Stimulated activated naive B cell treated with anti-CD40 and anti-IgM and Interleukin-4, amounts not matched to agents 10 μg/mL and 1 μg/mL and 100 μg/mL, for 72 hours (primary cell): ENCODE results near the gene KREMEN2.

Experiments
- ATAC-seq, 2 donors: fragments of 150-1000 bp; cut with Tn5 transposase; replicated peaks; 2 replicates each; pipeline ENCODE4 v1.10.0; 2021; ENCODE audit warnings: moderate library complexity in 1 of 2
- DNase-seq: peaks from one replicate; pipeline ENCODE4 v3.0.0; 2021
- H3K27ac Mint-ChIP-seq: one replicate; pipeline ENCODE4 v1.8.0; 2022; ENCODE audit warnings: mild to moderate bottlenecking, mixed read lengths
- H3K27me3 Mint-ChIP-seq, 2 donors: one replicate each; pipeline ENCODE4 v1.8.0; 2022; ENCODE audit warnings: mixed read lengths in 2 of 2
- H3K36me3 Mint-ChIP-seq, 2 donors: one replicate each; pipeline ENCODE4 v1.8.0; 2022; ENCODE audit warnings: mixed read lengths in 2 of 2, mild to moderate bottlenecking in 1 of 2
- H3K4me1 Mint-ChIP-seq, 2 donors: one replicate each; pipeline ENCODE4 v1.8.0; 2022; ENCODE audit warnings: mixed read lengths in 2 of 2, mild to moderate bottlenecking in 1 of 2
- H3K4me3 Mint-ChIP-seq, 2 donors: one replicate each; pipeline ENCODE4 v1.8.0; 2022; ENCODE audit warnings: mild to moderate bottlenecking in 2 of 2, mixed read lengths in 2 of 2, moderate library complexity in 1 of 2
- H3K9me3 Mint-ChIP-seq, 2 donors: one replicate each; pipeline ENCODE4 v1.8.0; 2022; ENCODE audit warnings: mixed read lengths in 2 of 2, mild to moderate bottlenecking in 1 of 2

KREMEN2 gene

DNA sequence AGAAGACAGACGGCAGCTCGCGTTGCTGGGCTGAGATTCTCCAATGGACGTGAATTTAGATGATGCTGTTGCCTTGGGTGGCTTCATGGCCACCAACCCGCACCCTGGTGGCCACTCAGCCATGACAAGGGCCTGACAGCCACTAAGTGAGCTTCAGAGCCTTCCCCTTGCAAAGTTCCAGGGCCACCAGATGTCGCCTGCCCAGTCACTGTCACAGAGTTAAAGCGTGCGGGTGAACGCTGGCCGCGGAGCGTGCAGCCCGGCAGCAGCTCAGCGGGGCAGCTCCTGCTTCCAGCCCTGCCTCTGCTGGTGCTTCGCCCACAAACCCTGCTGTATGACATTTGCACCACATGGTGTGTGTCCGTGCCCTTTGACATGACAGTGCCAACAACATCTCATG, 13.3 kb upstream of the KREMEN2 start:
- H3K4me3 Mint-ChIP-seq, result no peak overlapping the region
- no peaks in the 10 kb centered on the region for H3K9me3 Mint-ChIP-seq
- H3K27me3 Mint-ChIP-seq, result peaks cover 5 to 15% of the 10 kb centered on the region in 2 donors
- peak overlapping the region; percentile 37 for H3K27ac Mint-ChIP-seq
- peaks cover under 1 to 14% of the 10 kb centered on the region in 2 donors for H3K4me1 Mint-ChIP-seq
- no peak for DNase-seq
- H3K36me3 Mint-ChIP-seq, result peaks cover 12 to 21% of the 10 kb centered on the region in 2 donors
- ATAC-seq, result peak in 1 of 2 donors; percentile 26

DNA sequence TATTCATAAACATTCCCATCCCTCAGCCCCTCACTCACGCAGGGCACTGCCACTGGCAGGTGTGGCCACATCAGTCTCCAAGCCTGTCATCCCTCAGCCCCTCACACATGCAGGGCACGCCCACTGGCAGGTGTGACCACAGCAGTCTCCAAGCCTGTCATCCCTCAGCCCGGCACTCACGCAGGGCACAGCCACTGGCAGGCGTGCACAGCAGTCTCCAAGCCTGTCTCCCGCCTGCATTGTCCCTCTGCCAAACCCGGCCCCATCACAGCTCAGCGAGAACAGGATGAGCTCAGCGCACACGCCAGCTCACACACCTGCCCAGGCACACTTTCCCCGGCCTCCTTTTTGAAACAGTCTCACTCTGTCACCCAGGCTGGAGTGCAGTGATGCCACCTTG, 11.4 kb upstream of the KREMEN2 start:
- Mint-ChIP-seq H3K27me3 (peaks cover 14 to 31% of the 10 kb centered on the region in 2 donors), H3K4me3 (no peak overlapping the region), H3K9me3 (no peaks in the 10 kb centered on the region), H3K36me3 (peaks cover 6 to 12% of the 10 kb centered on the region in 2 donors), H3K27ac (peak overlapping the region; percentile 47), H3K4me1 (peaks cover 8 to 17% of the 10 kb centered on the region in 2 donors)
- ATAC-seq (peak in 1 of 2 donors; percentile 20), DNase-seq (no peak)

DNA sequence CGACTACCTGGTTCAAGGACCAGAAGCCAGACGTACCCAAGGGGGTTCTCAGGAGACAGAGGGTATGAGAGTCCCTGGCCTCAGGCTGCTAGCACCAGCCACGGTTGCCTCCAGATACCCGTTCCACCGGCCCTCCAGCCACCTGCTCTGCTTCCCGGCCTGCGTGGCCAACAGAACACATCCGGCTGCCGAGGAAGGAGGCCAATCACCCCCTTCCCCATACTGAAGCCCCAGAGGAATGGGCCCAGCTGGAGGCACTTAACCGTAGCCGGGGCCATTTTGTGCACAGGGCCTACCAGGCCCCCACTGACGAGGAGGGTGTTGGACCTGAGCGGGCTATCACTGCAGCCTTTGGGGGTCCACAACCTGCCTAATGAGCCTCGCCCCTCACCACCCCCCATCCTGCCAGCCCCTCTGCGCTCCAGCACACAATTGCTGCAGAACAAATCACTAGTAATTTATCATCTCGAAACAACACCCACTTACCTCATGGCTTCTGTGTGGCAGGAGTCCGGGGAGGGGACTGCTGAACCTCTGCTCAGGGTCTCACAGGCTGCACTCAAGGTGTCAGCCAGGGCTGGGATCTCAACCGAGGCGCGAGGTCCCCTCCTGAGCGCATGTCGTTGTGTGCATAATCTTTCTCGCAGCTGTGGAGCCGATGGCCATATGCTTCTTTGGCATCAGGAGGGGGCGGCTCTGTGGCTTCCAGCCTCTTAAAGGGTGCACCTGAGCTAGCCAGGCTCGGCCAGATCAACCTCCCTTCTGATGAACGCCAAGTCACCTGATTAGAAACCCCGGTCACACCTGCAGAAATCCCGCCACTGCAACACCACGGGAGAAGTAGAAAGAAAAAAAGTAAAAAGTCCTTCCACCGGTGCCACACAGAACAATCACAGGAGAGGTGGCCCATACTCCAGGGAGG, 10.1 kb upstream of the KREMEN2 start:
- peak in 1 of 2 donors; percentile 43 for ATAC-seq
- DNase-seq, result no peak
- H3K36me3 Mint-ChIP-seq, result peaks cover 2 to 8% of the 10 kb centered on the region in 2 donors
- H3K27me3 Mint-ChIP-seq, result peaks cover 14 to 31% of the 10 kb centered on the region in 2 donors
- no peak overlapping the region for H3K4me3 Mint-ChIP-seq
- H3K4me1 Mint-ChIP-seq, result peaks cover 8 to 15% of the 10 kb centered on the region in 2 donors
- H3K27ac Mint-ChIP-seq, result no peak overlapping the region
- H3K9me3 Mint-ChIP-seq, result no peaks in the 10 kb centered on the region

DNA sequence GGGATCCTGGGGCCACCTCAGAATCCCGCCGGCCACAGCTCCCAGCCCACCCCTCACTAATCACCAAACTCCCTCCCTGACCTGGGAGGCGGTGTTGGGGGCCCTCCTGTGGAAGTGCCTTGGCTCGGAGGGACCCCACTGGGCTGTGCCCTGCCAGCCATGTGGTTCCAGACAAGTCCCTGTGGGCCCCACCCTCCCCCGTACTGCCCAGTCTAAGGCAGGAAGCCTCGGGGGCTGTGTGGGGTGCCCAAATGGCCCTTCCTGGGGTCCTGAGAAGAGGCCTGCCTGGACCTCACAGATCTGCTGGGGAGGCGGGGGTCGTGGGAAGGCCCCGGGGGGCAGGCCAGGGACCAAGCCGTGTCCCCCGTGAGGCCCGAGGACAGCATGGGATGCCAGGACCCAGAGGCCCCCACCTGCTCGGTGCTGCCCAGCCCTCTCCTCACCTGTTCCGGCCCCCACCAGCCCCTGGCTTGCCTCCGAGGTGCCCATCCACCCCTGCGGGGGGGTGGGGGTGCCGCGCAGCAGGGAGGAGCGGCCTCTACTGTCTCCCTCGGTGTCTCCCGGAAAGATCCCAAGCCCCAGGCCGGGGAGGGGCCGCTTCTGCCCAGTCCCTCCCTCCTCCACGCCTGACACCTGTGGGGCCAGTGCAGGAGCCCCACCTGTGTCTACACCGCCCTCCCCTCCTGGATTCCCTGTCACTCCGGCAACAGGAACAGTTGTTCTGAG, 9.3 kb upstream of the KREMEN2 start:
- Mint-ChIP-seq H3K36me3 (peaks cover 0 to under 1% of the 10 kb centered on the region in 2 donors), H3K27me3 (peaks cover 14 to 32% of the 10 kb centered on the region in 2 donors), H3K4me3 (no peak overlapping the region), H3K27ac (no peak overlapping the region), H3K4me1 (peaks cover 8 to 15% of the 10 kb centered on the region in 2 donors), H3K9me3 (no peaks in the 10 kb centered on the region)
- DNase-seq (no peak), ATAC-seq (no peak)

DNA sequence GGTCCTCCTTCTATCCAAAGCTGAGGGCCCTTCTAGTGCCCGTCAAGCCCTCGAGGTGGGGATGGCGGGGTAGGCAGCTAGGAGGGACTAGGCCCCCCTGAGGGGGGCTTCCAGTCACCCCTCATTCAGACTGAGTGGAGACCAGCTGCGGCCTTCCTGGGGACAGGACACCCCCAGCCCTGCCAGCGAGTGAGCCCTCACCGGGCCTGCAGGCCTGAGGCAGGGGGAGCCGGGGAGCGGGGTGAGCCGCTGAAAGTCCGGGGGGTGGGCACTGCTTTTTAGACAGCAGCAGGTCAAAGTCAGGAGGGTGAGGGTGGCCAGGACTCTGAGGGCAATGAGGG, 8.7 kb upstream of the KREMEN2 start:
- ATAC-seq, result no peak
- no peaks in the 10 kb centered on the region for H3K9me3 Mint-ChIP-seq
- H3K36me3 Mint-ChIP-seq, result no peaks in the 10 kb centered on the region
- H3K27ac Mint-ChIP-seq, result no peak overlapping the region
- peaks cover 19 to 36% of the 10 kb centered on the region in 2 donors for H3K27me3 Mint-ChIP-seq
- no peak for DNase-seq
- H3K4me3 Mint-ChIP-seq, result no peak overlapping the region
- peaks cover 8 to 15% of the 10 kb centered on the region in 2 donors for H3K4me1 Mint-ChIP-seq

DNA sequence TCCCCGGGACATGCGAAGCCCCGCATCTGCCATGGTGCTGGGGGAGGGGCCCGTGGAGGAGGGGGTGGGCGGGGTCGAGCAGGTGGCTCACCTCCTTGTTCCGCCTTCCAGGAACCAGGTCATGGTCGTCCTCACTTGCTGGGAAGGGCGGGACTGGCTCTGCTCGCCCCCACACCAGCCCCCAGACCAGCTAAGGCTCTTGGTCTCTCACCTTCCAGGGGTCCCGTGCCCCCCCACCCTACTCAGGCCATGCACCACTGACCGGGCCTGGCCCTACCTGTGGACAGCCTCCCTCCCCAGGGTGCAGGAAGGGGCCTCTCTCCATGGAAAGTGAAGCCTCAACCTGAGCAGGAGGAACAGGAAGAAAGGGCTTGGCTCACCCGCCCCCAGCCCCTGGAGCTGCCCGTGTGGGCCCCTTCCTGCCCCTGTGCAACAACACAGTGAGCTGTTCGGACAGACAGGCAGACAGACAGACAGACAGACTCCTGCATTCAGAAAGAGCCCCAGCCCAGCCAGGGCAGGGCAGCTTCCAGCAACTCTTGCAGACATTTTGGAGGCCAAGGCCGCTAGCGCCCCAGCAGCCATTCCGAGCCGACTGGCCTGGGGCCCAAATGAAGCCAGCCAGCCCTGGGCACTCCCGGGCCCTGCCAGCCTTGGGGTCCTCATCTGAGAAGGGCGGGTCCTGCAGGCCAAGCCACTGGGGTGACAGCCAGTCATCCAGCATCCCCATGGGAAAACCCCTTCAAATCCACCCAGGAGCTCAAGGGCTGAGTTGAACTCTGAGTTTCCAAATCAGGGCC, 8.1 kb upstream of the KREMEN2 start:
- Mint-ChIP-seq H3K27ac (no peak overlapping the region), H3K4me1 (peaks cover 8 to 12% of the 10 kb centered on the region in 2 donors), H3K9me3 (no peaks in the 10 kb centered on the region), H3K27me3 (peaks cover 19 to 36% of the 10 kb centered on the region in 2 donors), H3K4me3 (no peak overlapping the region), H3K36me3 (no peaks in the 10 kb centered on the region)
- ATAC-seq, result peak in 1 of 2 donors; percentile 51
- DNase-seq, result no peak

DNA sequence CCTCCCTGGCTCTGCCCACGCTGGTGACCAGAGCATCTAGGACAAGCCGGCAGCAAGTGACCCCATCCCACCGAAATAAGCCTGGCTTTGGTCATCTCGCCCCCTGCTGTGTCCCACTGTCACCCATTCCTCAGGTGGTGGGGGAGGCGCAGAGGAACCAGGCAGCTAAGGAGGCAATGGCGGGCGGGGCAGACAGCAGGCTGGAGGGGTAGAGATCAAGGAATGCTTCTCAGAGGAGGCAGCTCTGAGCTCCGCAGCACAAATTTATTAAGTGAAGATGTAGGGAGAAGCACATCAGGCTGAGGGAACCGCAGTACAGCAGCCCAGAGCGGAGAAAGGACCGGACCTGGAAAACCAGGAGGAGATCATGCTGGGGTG, 7.5 kb upstream of the KREMEN2 start:
- Mint-ChIP-seq H3K4me3 (no peak overlapping the region), H3K4me1 (peaks cover 8 to 12% of the 10 kb centered on the region in 2 donors), H3K27me3 (peaks cover 20 to 36% of the 10 kb centered on the region in 2 donors), H3K27ac (no peak overlapping the region), H3K9me3 (no peaks in the 10 kb centered on the region), H3K36me3 (no peaks in the 10 kb centered on the region)
- DNase-seq (no peak), ATAC-seq (no peak)

DNA sequence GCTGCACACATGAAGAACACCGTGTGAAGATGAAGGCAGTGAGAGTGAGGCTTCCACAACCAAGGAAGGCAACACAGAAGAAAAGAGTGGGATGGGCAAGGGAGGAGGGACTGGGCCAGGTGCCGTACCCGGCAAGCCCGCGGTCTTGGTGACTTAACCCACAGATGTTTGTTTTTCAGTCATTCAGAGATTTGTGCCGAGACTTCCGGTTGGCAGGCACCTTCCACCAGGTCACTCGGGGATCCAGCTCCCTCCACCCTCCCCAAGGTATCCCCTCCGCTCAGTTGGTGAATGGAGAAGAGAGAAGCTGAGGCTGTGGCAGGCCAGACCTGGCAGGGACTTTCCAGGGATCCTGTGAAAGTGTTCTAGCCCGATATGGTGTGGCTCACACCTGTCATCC, 4.9 kb upstream of the KREMEN2 start:
- Mint-ChIP-seq H3K36me3 (no peaks in the 10 kb centered on the region), H3K27ac (no peak overlapping the region), H3K9me3 (no peaks in the 10 kb centered on the region), H3K4me3 (no peak overlapping the region), H3K4me1 (peaks cover 18 to 33% of the 10 kb centered on the region in 2 donors), H3K27me3 (peaks cover 20 to 43% of the 10 kb centered on the region in 2 donors)
- no peak for DNase-seq
- ATAC-seq, result no peak

DNA sequence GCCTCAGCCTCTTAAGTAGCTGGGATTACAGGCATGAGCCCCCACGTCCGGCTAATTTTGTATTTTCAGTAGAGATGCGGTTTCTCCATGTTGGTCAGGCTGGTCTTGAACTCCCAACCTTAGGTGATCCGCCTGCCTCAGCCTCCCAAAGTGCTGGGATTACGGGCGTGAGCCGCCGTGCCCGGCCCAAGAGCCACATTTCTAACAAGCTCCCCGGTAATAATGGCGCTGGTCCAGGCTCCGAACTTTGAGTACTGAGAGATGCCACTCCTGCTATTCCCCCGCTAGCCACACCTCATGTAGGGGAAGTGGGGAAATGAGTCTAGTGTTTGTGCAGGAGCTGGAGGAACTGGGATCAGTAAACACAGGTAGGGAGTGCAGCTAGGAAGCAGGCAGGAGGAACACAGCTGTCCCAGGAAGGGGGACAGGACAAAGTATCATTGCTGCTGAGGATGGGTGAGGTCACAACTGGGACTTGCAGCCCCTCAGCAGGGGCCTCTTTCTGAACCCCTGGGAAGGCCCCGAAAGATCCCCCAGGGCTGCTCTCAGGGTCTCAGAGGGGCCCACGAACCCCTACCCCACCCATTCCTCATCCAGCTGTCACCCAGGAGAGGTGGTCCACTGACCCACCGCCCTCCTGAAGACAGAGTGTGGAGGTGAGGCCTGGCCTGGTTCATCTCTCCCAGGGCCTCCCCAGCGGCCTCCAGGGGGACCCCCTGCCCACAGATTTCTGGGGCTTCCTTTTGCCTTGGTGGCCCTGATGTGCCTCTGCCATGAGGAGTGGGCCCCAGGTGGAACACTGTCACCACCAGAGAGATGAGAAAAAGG, 3.7 kb upstream of the KREMEN2 start:
- Mint-ChIP-seq H3K9me3 (no peaks in the 10 kb centered on the region), H3K4me3 (no peak overlapping the region), H3K4me1 (peaks cover 21 to 45% of the 10 kb centered on the region in 2 donors), H3K36me3 (no peaks in the 10 kb centered on the region), H3K27me3 (peaks cover 18 to 34% of the 10 kb centered on the region in 2 donors), H3K27ac (no peak overlapping the region)
- DNase-seq, result no peak
- no peak for ATAC-seq

DNA sequence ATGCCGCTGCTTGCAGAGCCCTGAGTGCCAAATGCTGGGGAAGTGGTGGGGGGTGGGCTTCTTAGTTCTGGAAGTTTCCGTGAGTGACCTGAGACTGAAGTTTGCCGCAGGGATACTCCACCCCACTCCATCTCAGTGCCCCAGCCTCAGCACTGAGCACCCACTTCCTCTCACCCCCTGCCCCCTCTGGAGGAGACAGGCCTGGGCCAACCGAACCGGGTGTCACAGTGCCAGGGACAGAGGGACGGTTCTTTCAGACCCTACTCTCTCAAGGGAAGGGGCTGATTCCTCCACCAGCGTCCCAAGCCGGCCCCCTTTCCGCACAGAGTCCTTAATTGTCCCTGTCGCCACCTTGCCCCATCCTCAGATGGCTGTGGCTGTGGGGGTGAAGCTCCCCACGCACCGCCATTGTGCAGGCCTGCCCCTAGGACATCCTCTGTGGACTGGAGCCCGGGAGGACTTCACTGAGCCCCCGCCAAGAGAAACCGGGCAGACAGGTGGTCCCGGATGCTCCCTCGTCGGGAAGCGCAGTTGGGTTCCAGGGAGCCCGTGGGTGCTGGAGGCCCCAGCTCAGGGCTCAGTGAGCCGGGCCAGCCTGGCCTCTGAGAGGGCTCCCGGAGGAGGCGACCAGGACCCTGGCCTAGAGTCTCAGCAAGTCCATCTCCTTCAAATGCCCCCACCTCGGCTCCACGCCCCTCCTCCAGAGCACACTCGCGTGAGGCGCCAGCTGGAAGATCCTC, 1.6 kb upstream of the KREMEN2 start:
- peak overlapping the region; percentile 53 for H3K4me3 Mint-ChIP-seq
- ATAC-seq, result no peak
- H3K27ac Mint-ChIP-seq, result no peak overlapping the region
- no peaks in the 10 kb centered on the region for H3K9me3 Mint-ChIP-seq
- no peak for DNase-seq
- peaks cover 9 to 18% of the 10 kb centered on the region in 2 donors for H3K27me3 Mint-ChIP-seq
- H3K4me1 Mint-ChIP-seq, result peaks cover 17 to 40% of the 10 kb centered on the region in 2 donors
- H3K36me3 Mint-ChIP-seq, result no peaks in the 10 kb centered on the region

DNA sequence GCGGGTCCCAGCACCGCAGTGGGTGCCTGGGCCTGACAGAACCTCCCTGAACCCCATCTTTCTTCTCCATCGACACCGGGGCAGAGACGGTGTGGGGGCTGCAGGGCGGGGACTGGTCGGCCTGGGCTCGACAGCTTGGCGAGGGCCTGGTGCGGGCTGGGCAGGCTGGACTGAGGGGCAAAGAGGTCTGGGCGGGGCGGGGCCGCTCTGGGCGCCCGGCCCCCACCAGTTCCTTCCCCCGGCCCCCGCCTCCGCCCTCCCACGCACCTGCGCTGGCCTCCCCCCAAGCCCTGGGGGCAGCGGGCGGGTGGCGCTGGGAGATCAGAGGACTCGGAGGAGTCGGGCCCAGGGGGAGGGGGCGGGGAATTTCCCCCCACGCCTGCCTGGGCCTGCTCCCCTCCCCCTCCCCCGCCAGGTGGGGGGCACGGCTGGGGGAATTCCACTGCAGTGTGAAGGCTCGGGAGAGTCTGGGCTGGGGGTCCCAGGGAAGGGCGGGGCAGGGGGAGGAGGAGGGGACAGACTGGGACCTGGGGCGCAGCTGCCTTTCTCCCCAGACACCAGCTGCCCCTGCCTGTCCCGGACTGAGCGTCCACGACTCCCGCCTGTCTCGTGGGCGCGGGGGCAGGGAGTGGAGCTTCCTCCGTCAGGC, 877 bp upstream of the KREMEN2 start:
- Mint-ChIP-seq H3K4me1 (peaks cover 21 to 45% of the 10 kb centered on the region in 2 donors), H3K27me3 (peaks cover 14 to 25% of the 10 kb centered on the region in 2 donors), H3K36me3 (no peaks in the 10 kb centered on the region), H3K4me3 (peak overlapping the region; percentile 87 to 92), H3K9me3 (no peaks in the 10 kb centered on the region), H3K27ac (peak overlapping the region; percentile 51)
- peak in 1 of 2 donors; percentile 5 for ATAC-seq
- no peak for DNase-seq

DNA sequence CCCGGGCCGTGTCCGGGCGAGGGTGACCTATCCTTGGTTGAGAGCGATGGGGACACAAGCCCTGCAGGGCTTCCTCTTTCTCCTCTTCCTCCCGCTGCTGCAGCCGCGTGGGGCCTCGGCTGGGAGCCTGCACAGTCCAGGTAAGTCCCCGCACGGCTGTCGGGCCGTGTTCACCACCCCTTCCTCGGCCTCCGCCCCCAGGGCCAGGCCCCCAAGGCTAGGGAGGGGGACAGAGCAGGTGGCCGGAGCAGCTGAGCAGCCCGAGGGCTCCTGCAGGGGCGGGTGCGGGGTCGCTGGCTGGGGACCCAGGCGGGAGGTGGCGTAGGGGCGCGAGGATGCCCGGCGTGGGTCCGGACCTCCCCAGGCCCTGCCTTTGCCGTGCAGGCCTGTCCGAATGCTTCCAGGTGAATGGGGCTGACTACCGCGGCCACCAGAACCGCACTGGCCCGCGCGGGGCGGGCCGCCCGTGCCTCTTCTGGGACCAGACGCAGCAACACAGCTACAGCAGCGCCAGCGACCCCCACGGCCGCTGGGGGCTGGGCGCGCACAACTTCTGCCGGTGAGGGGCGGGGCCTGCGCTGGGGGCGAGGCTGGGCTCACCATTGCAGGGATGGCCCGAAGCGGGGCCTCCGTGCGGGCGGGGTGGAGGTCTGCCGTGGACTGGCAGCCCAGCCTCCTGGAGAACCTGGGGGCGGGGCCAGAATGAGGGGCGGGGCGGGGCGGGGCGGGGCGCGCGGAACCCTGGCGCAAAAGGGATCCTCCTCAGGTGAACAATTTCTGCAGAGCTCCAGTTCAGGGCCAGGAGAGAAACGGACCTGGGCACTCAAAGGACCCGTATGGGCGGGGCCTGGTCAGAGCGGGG, 631 bp downstream of the KREMEN2 start:
- Mint-ChIP-seq H3K27me3 (peaks cover 16 to 29% of the 10 kb centered on the region in 2 donors), H3K9me3 (no peaks in the 10 kb centered on the region), H3K27ac (no peak overlapping the region), H3K4me1 (peaks cover 27 to 52% of the 10 kb centered on the region in 2 donors), H3K36me3 (no peaks in the 10 kb centered on the region), H3K4me3 (peak overlapping the region; percentile 87 to 92)
- peak; percentile 60 for DNase-seq
- ATAC-seq, result peak; percentile 24 to 31
